ENCODE results near the gene RNF180.

- no peak for TF ChIP-seq CTCF (IDR thresholded peaks at IDR 0.05; ENCODE audit: low read depth, low read length)
- TF ChIP-seq POLR2A (IDR thresholded peaks at IDR 0.05; ENCODE audit: extremely low read depth, insufficient read length) = no peak
- TF ChIP-seq MYC (IDR thresholded peaks at IDR 0.05; ENCODE audit: low read depth, low read length) = no peak
- no peak for TF ChIP-seq MAX (IDR thresholded peaks at IDR 0.05; ENCODE audit: low read depth, low read length)
Observed at GRCh38 chr5:64333886-64334285, 168.2 kb downstream of the RNF180 start.

Measured in NB4 (cell line).